ENCODE data around the gene PABPN1. TPM values are rescaled to one million over a fixed set of nuclear protein-coding genes. Genes with fewer than 3 reads are reported as not detected.

The PABPN1 gene
- total and polyA plus RNA-seq, 9 of the 15 experiments (the other 6 are each of a cell fraction or from before 2014, with no cell fraction given), result 32.6 to 388 (median 178) TPM

GRCh38 chr14:23306412-23307145, 14.7 kb upstream of the PABPN1 start, which contains the start of gene BCL2L2 (continued):
- no peak for TF ChIP-seq ZNF699 (CRISPR knock-in tag; IDR thresholded peaks at IDR 0.05; ENCODE audit: insufficient replicate concordance)
- no peak for TF ChIP-seq U2AF2 (optimal IDR thresholded peaks at IDR 0.05; ENCODE audit: low read depth, low read length)
- no peak for TF ChIP-seq RHOXF2B (CRISPR knock-in tag; conservative IDR thresholded peaks at IDR 0.05)
- no peak for TF ChIP-seq EWSR1 (IDR thresholded peaks at IDR 0.05; ENCODE audit: borderline replicate concordance, low read depth, partially characterized antibody)
- no peak for TF ChIP-seq HMGXB4 (CRISPR knock-in tag; IDR thresholded peaks at IDR 0.05)
- no peak for TF ChIP-seq ZFP30 (CRISPR knock-in tag; IDR thresholded peaks at IDR 0.05; ENCODE audit: borderline replicate concordance)
- no peak for TF ChIP-seq ZNF175 (CRISPR knock-in tag; IDR thresholded peaks at IDR 0.05; ENCODE audit: low read depth)
- peak; percentile 12 to 51; a peak in 1 of 4 replicates for TF ChIP-seq TRIM24 (IDR thresholded peaks at IDR 0.05)
- no peak for TF ChIP-seq THRA (IDR thresholded peaks at IDR 0.05)
- no peak for TF ChIP-seq FOXJ2 (tag; IDR thresholded peaks at IDR 0.05)
- no peak for TF ChIP-seq EZH2 (IDR thresholded peaks at IDR 0.05; ENCODE audit: borderline replicate concordance, low read depth, low read length)
- no peak for TF ChIP-seq PHTF2 (CRISPR knock-in tag; IDR thresholded peaks at IDR 0.05)
- TF ChIP-seq ZC3H11A (IDR thresholded peaks at IDR 0.05; ENCODE audit: low read depth, low read length), result no peak
- no peak for TF ChIP-seq MEIS2 (IDR thresholded peaks at IDR 0.05; ENCODE audit: partially characterized antibody)
- TF ChIP-seq NR0B1 (IDR thresholded peaks at IDR 0.05; ENCODE audit: partially characterized antibody), result no peak
- TF ChIP-seq FOXJ3 (CRISPR knock-in tag; IDR thresholded peaks at IDR 0.05), result no peak
- no peak for TF ChIP-seq CHD4 (IDR thresholded peaks at IDR 0.05; ENCODE audit: insufficient read depth, insufficient replicate concordance, low read depth, low read length, poor library complexity, severe bottlenecking)
- no peak for TF ChIP-seq ZNF518B (CRISPR knock-in tag; IDR thresholded peaks at IDR 0.05)
- peak; percentile 100 for TF ChIP-seq MAZ (CRISPR knock-in tag; conservative IDR thresholded peaks at IDR 0.05 in 1 of 2, IDR thresholded peaks at IDR 0.05 in 1 of 2)

Data from K562 (cell line).